ENCODE data around the gene GRIK4. TPM values are rescaled to one million over a fixed set of nuclear protein-coding genes. Genes with fewer than 3 reads are reported as not detected.

Gene GRIK4
- total RNA-seq, 2 experiments from 2014 or later = not detected

- H3K27me3 Mint-ChIP-seq = no peaks in the 10 kb centered on the region
- POLR2A ChIA-PET = no interaction called here
Observed at GRCh38 chr11:120793806-120794479, 282.4 kb downstream of the GRIK4 start.

GRCh38 chr11:120794748-120795147 is 283.2 kb downstream of the GRIK4 start:
- POLR2A ChIA-PET = no interaction called here
- Mint-ChIP-seq H3K36me3 (no peaks in the 10 kb centered on the region), H3K4me1 (no peaks in the 10 kb centered on the region), H3K4me3 (no peak overlapping the region), H3K9me3 (no peaks in the 10 kb centered on the region), H3K27me3 (peaks cover 1% of the 10 kb centered on the region), H3K27ac (no peak overlapping the region)
- ATAC-seq (ENCODE audit: low read depth) (no peak), DNase-seq (no peak)

More at GRCh38 chr11:120793806-120794479, 282.4 kb downstream of the GRIK4 start:
- no peak for ATAC-seq (ENCODE audit: low read depth)
- no peaks in the 10 kb centered on the region for H3K4me1 Mint-ChIP-seq
- H3K27ac Mint-ChIP-seq = no peak overlapping the region
- H3K9me3 Mint-ChIP-seq = no peaks in the 10 kb centered on the region
- DNase-seq = no peak
- no peaks in the 10 kb centered on the region for H3K36me3 Mint-ChIP-seq
- H3K4me3 Mint-ChIP-seq = no peak overlapping the region

- ATAC-seq (ENCODE audit: low read depth) (no peak), DNase-seq (no peak)
- Mint-ChIP-seq H3K4me3 (no peak overlapping the region), H3K27me3 (peaks cover 2% of the 10 kb centered on the region), H3K9me3 (no peaks in the 10 kb centered on the region), H3K36me3 (no peaks in the 10 kb centered on the region), H3K27ac (no peak overlapping the region), H3K4me1 (no peaks in the 10 kb centered on the region)
- POLR2A ChIA-PET = no interaction called here
Observed at GRCh38 chr11:120795185-120795584, 283.6 kb downstream of the GRIK4 start.

GRCh38 chr11:120797143-120797542 is 285.6 kb downstream of the GRIK4 start:
- DNase-seq = no peak
- Mint-ChIP-seq H3K27ac (no peak overlapping the region), H3K4me1 (no peaks in the 10 kb centered on the region), H3K36me3 (no peaks in the 10 kb centered on the region), H3K27me3 (peaks cover 2% of the 10 kb centered on the region), H3K9me3 (no peaks in the 10 kb centered on the region), H3K4me3 (no peak overlapping the region)
- ATAC-seq (ENCODE audit: low read depth) = no peak
- POLR2A ChIA-PET = no interaction called here

- ATAC-seq (ENCODE audit: low read depth) = no peak
- no peaks in the 10 kb centered on the region for H3K4me1 Mint-ChIP-seq
- no peaks in the 10 kb centered on the region for H3K36me3 Mint-ChIP-seq
- POLR2A ChIA-PET = no interaction called here
- no peak overlapping the region for H3K27ac Mint-ChIP-seq
- no peaks in the 10 kb centered on the region for H3K9me3 Mint-ChIP-seq
- H3K27me3 Mint-ChIP-seq = peaks cover 4% of the 10 kb centered on the region
- no peak overlapping the region for H3K4me3 Mint-ChIP-seq
- no peak for DNase-seq
Observed at GRCh38 chr11:120798854-120799253, 287.3 kb downstream of the GRIK4 start.

GRCh38 chr11:120800206-120800605 is 288.7 kb downstream of the GRIK4 start:
- Mint-ChIP-seq H3K27me3 (peaks cover 7% of the 10 kb centered on the region), H3K27ac (no peak overlapping the region), H3K4me1 (no peaks in the 10 kb centered on the region), H3K4me3 (no peak overlapping the region), H3K36me3 (no peaks in the 10 kb centered on the region), H3K9me3 (no peaks in the 10 kb centered on the region)
- ATAC-seq (ENCODE audit: low read depth) (no peak), DNase-seq (no peak)
- POLR2A ChIA-PET = no interaction called here

GRCh38 chr11:120801801-120802689 is 290.5 kb downstream of the GRIK4 start:
- no peaks in the 10 kb centered on the region for H3K36me3 Mint-ChIP-seq
- POLR2A ChIA-PET = no interaction called here
- peaks cover 5% of the 10 kb centered on the region for H3K4me1 Mint-ChIP-seq
- ATAC-seq (ENCODE audit: low read depth) = no peak
- H3K27me3 Mint-ChIP-seq = peaks cover 13% of the 10 kb centered on the region
- H3K4me3 Mint-ChIP-seq = no peak overlapping the region
- H3K9me3 Mint-ChIP-seq = no peaks in the 10 kb centered on the region
- peak; percentile 53 for DNase-seq
- no peak overlapping the region for H3K27ac Mint-ChIP-seq

- H3K36me3 Mint-ChIP-seq = no peaks in the 10 kb centered on the region
Observed at GRCh38 chr11:120805960-120806555, 294.5 kb downstream of the GRIK4 start.

GRCh38 chr11:120807414-120808150 is 296.0 kb downstream of the GRIK4 start:
- Mint-ChIP-seq H3K27ac (no peak overlapping the region), H3K27me3 (peaks cover 11% of the 10 kb centered on the region), H3K4me1 (peaks cover 5% of the 10 kb centered on the region), H3K9me3 (no peaks in the 10 kb centered on the region), H3K36me3 (no peaks in the 10 kb centered on the region), H3K4me3 (no peak overlapping the region)
- DNase-seq (no peak), ATAC-seq (ENCODE audit: low read depth) (no peak)
- POLR2A ChIA-PET = no interaction called here

More at GRCh38 chr11:120805960-120806555, 294.5 kb downstream of the GRIK4 start:
- POLR2A ChIA-PET = no interaction called here
- H3K27ac Mint-ChIP-seq = no peak overlapping the region
- ATAC-seq (ENCODE audit: low read depth) (no peak), DNase-seq (no peak)
- H3K9me3 Mint-ChIP-seq = no peaks in the 10 kb centered on the region
- H3K27me3 Mint-ChIP-seq = peaks cover 13% of the 10 kb centered on the region
- H3K4me3 Mint-ChIP-seq = no peak overlapping the region
- peaks cover 5% of the 10 kb centered on the region for H3K4me1 Mint-ChIP-seq

GRCh38 chr11:120808616-120809050 is 297.1 kb downstream of the GRIK4 start:
- H3K9me3 Mint-ChIP-seq = no peaks in the 10 kb centered on the region
- H3K27ac Mint-ChIP-seq = no peak overlapping the region
- no peaks in the 10 kb centered on the region for H3K36me3 Mint-ChIP-seq
- H3K4me3 Mint-ChIP-seq = no peak overlapping the region
- H3K4me1 Mint-ChIP-seq = peaks cover 5% of the 10 kb centered on the region
- DNase-seq (no peak), ATAC-seq (ENCODE audit: low read depth) (no peak)
- POLR2A ChIA-PET = no interaction called here
- peaks cover 11% of the 10 kb centered on the region for H3K27me3 Mint-ChIP-seq

GRCh38 chr11:120810251-120810650 is 298.7 kb downstream of the GRIK4 start:
- ATAC-seq (ENCODE audit: low read depth) = no peak
- no peak for DNase-seq
- POLR2A ChIA-PET = no interaction called here
- Mint-ChIP-seq H3K27ac (no peak overlapping the region), H3K27me3 (peaks cover 8% of the 10 kb centered on the region), H3K9me3 (no peaks in the 10 kb centered on the region), H3K4me1 (peaks cover 5% of the 10 kb centered on the region), H3K36me3 (no peaks in the 10 kb centered on the region), H3K4me3 (no peak overlapping the region)

- ATAC-seq (ENCODE audit: low read depth) = no peak
- no peak overlapping the region for H3K4me3 Mint-ChIP-seq
- peaks cover 10% of the 10 kb centered on the region for H3K27me3 Mint-ChIP-seq
- H3K9me3 Mint-ChIP-seq = no peaks in the 10 kb centered on the region
- POLR2A ChIA-PET = no interaction called here
- H3K4me1 Mint-ChIP-seq = peaks cover 4% of the 10 kb centered on the region
- H3K36me3 Mint-ChIP-seq = no peaks in the 10 kb centered on the region
- H3K27ac Mint-ChIP-seq = no peak overlapping the region
- no peak for DNase-seq
Observed at GRCh38 chr11:120811199-120811598, 299.7 kb downstream of the GRIK4 start.

GRCh38 chr11:120811731-120812130 is 300.2 kb downstream of the GRIK4 start:
- Mint-ChIP-seq H3K4me3 (no peak overlapping the region), H3K27me3 (peaks cover 6% of the 10 kb centered on the region), H3K9me3 (no peaks in the 10 kb centered on the region), H3K36me3 (no peaks in the 10 kb centered on the region), H3K27ac (no peak overlapping the region), H3K4me1 (no peaks in the 10 kb centered on the region)
- POLR2A ChIA-PET = no interaction called here
- ATAC-seq (ENCODE audit: low read depth) = no peak
- no peak for DNase-seq

Data from activated naive CD8-positive, alpha-beta T cell treated with anti-CD3 and anti-CD28 coated beads, Interleukin-2, amount 10 ng/mL, durations not matched to agents 7 days and 5 days (primary cell).